ENCODE data around the gene HDAC4.

DNA sequence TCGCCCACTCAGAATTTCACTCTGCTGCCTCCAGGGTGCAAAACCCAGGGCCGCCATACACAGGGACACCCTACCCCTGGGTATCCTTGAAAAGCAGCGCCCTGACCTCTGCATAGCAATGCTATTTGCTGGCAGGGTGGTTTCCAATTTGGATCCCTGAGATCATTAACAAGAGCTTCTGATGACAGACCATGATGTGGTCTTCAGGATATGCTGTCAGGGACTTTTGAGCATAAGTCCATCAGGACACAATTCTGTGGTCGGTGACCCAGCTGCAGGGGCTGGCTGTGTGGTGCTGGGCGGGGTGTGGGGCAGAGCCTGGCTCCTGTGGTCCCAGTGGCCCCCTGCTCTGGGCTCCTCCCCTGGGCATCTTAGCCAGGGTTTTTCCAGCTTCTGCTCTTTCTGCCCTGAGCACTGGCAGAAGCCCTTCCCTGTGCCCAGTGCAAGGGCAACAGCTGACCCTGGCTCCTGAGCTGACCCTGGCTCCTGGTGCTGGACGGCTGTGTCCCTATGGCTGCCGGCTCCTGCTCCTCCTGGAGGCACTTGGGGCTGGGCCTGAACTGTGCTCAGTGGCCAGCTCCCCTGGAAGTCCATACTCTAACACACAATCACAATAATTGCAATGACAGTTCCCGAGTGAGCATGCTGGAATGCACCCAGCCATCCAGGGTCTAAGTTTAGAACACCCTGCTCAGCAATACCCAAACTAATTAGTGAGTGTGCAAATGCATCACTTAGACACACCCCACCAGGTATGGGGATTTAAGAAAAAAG, 271.5 kb downstream of the HDAC4 start:
- TF ChIP-seq ZNF384 (IDR thresholded peaks at IDR 0.05) (no peak), ELF4 (IDR thresholded peaks at IDR 0.05) (no peak), SP1 (IDR thresholded peaks at IDR 0.05) (no peak)

Data from HEK293T (cell line).